GM12875 (cell line): Measurements from ENCODE around the gene SLC45A1.

Experiments used
- H3K4me3 ChIP-seq: one replicate; pipeline ENCODE4 v1.5.1; 2011; ENCODE audit warnings: low read depth, low read length, control low read depth
- CTCF ChIP-seq: IDR thresholded peaks from 2 replicates; pipeline ENCODE4 v1.5.1; 2011; ENCODE audit warnings: low read depth, mild to moderate bottlenecking, control low read depth, inconsistent platforms, low read length, moderate library complexity, borderline replicate concordance; ENCODE audit not compliant: insufficient read depth

The SLC45A1 gene

GRCh38 chr1:8323706-8324105 lies 5.8 kb downstream of the SLC45A1 start:
- no peak for TF ChIP-seq CTCF
- H3K4me3 ChIP-seq: no peak overlapping the region

GRCh38 chr1:8324176-8324810 lies 6.4 kb downstream of the SLC45A1 start:
- no peak for TF ChIP-seq CTCF
- no peak overlapping the region for H3K4me3 ChIP-seq

GRCh38 chr1:8325771-8326170 lies 7.9 kb downstream of the SLC45A1 start:
- TF ChIP-seq CTCF: no peak
- H3K4me3 ChIP-seq: no peak overlapping the region

- TF ChIP-seq CTCF: no peak
- H3K4me3 ChIP-seq: no peak overlapping the region
Observed at GRCh38 chr1:8326265-8326664, 8.4 kb downstream of the SLC45A1 start.

- TF ChIP-seq CTCF: no peak
- no peak overlapping the region for H3K4me3 ChIP-seq
Observed at GRCh38 chr1:8328271-8328670, 10.4 kb downstream of the SLC45A1 start.

- no peak overlapping the region for H3K4me3 ChIP-seq
- no peak for TF ChIP-seq CTCF
Observed at GRCh38 chr1:8329439-8329838, 11.5 kb downstream of the SLC45A1 start.

GRCh38 chr1:8329858-8330257 lies 11.9 kb downstream of the SLC45A1 start:
- TF ChIP-seq CTCF: no peak
- no peak overlapping the region for H3K4me3 ChIP-seq
